PFSK-1 (cell line): ENCODE data around the gene OR51M1.

Experiments
- FOXP2 ChIP-seq: optimal IDR thresholded peaks from 2 replicates; pipeline ENCODE3; 2011; ENCODE audit warnings: borderline replicate concordance, control low read depth, inconsistent platforms; ENCODE audit not compliant: insufficient read depth; ENCODE audit errors: extremely low read length, extremely low read depth
- POLR2AphosphoS5 ChIP-seq: IDR thresholded peaks from 2 replicates; pipeline ENCODE4 v1.6.1; 2012; ENCODE audit warnings: low read depth, mild to moderate bottlenecking, control low read depth, low read length, moderate library complexity
- SIN3A ChIP-seq: IDR thresholded peaks from 2 replicates; pipeline ENCODE4 v1.6.1; 2012; ENCODE audit warnings: mild to moderate bottlenecking, low read length, moderate library complexity, borderline replicate concordance; ENCODE audit not compliant: insufficient read depth
- TAF1 ChIP-seq: IDR thresholded peaks from 2 replicates; pipeline ENCODE4 v1.6.1; 2012; ENCODE audit warnings: low read length, control low read depth, borderline replicate concordance; ENCODE audit not compliant: insufficient read depth
- TF ChIP-seq, protein P1 (sequence below), 2 experiments: IDR thresholded peaks; 2 replicates each; pipeline versions ENCODE4 v1.6.1 to v1.8.0; 2011 to 2012; ENCODE audit warnings: low read depth in 2 of 2, low read length in 2 of 2, control low read depth in 1 of 2, inconsistent platforms in 1 of 2, mild to moderate bottlenecking in 1 of 2, moderate library complexity in 1 of 2; ENCODE audit not compliant: insufficient read depth in 1 of 2

OR51M1 gene

DNA sequence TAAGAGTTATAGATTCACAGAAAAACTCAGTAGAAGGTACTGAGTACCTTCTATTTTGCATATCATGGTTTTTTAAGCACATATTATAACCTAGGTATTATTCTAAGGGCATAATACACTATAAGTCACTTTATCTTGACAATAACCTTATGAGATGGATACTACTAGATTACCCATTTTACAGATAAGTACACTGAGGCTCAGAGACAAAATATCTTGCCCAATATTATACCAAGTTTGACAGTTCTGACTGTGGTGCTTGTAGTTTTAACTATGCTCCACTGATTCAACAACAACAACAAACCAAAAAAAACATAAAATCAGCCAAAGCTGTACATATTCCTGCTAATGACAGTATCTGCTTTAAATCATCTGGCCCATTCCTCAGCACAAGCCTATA lies 10.5 kb downstream of the OR51M1 start:
- no peak for TF ChIP-seq TAF1
- no peak for TF ChIP-seq POLR2AphosphoS5
- TF ChIP-seq, protein P1, sequence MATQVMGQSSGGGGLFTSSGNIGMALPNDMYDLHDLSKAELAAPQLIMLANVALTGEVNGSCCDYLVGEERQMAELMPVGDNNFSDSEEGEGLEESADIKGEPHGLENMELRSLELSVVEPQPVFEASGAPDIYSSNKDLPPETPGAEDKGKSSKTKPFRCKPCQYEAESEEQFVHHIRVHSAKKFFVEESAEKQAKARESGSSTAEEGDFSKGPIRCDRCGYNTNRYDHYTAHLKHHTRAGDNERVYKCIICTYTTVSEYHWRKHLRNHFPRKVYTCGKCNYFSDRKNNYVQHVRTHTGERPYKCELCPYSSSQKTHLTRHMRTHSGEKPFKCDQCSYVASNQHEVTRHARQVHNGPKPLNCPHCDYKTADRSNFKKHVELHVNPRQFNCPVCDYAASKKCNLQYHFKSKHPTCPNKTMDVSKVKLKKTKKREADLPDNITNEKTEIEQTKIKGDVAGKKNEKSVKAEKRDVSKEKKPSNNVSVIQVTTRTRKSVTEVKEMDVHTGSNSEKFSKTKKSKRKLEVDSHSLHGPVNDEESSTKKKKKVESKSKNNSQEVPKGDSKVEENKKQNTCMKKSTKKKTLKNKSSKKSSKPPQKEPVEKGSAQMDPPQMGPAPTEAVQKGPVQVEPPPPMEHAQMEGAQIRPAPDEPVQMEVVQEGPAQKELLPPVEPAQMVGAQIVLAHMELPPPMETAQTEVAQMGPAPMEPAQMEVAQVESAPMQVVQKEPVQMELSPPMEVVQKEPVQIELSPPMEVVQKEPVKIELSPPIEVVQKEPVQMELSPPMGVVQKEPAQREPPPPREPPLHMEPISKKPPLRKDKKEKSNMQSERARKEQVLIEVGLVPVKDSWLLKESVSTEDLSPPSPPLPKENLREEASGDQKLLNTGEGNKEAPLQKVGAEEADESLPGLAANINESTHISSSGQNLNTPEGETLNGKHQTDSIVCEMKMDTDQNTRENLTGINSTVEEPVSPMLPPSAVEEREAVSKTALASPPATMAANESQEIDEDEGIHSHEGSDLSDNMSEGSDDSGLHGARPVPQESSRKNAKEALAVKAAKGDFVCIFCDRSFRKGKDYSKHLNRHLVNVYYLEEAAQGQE (IDR thresholded peaks at IDR 0.05; ENCODE audit: insufficient read depth in 1 of 2, low read depth in 2 of 2, low read length in 2 of 2) = no peak
- TF ChIP-seq SIN3A = no peak
- no peak for TF ChIP-seq FOXP2

DNA sequence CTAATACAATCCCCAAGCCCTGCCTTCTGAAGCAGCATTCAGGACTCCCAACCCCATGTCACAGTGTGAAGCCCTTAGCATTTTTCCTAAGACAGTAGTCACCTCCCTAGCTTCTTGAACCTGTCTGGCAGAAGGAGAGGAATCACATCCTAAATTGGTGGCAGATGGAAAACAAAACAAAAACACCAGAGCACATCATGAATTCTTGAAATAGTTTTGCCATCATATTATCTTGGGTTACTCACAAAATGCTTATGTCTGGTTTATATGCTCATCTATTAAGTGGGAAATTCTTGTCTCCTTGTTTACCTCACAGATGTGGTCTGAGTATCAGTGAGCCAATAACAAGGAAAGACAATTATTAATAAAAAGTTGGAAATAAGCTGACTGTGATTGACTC lies 15.3 kb downstream of the OR51M1 start:
- TF ChIP-seq POLR2AphosphoS5 = no peak
- TF ChIP-seq, protein P1 (IDR thresholded peaks at IDR 0.05; ENCODE audit: insufficient read depth in 1 of 2, low read depth in 2 of 2, low read length in 2 of 2) = no peak
- TF ChIP-seq TAF1 = no peak
- TF ChIP-seq FOXP2 = no peak
- TF ChIP-seq SIN3A = no peak

DNA sequence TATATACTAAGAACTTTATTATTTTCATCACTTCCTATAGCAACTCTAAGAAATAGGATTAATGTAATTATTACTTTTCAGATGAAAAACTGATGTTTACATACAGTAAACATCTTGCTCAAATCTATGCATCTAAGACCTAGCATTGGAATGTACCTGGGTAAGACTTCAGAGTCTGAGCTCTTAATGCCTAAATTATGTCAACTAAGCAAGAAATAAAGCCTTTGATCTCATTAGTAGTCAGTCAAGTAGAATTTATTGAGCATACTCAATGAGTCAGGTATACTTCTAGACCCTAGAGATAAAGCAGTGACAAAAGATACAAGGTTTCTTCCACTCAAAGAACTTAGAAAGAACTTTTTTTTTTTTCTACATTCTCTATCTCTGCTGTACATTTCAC lies 21.6 kb downstream of the OR51M1 start:
- TF ChIP-seq SIN3A (no peak), FOXP2 (no peak), POLR2AphosphoS5 (no peak)
- TF ChIP-seq, protein P1 (IDR thresholded peaks at IDR 0.05; ENCODE audit: insufficient read depth in 1 of 2, low read depth in 2 of 2, low read length in 2 of 2) = no peak

DNA sequence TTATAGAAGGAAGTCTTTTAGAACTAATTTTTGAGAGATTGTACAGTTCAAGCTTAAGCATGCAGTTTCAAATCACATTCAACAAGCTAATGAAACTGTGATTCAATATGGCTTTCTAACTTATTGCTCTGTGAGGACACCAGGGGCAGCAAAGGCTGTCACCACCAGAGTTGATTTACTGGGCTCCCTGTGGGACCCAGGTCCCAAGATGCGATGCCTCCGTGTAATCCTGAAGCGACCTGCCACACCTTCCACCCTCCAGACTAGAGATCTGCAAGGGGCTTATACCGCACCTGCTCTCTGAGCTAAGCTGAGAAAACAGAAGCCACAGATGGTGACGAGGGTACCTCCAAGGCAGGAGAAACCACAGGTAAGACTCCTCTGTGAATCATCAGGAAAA lies 37.4 kb downstream of the OR51M1 start:
- no peak for TF ChIP-seq SIN3A
- TF ChIP-seq POLR2AphosphoS5 = no peak
- TF ChIP-seq, protein P1 (IDR thresholded peaks at IDR 0.05; ENCODE audit: insufficient read depth in 1 of 2, low read depth in 2 of 2, low read length in 2 of 2) = no peak

DNA sequence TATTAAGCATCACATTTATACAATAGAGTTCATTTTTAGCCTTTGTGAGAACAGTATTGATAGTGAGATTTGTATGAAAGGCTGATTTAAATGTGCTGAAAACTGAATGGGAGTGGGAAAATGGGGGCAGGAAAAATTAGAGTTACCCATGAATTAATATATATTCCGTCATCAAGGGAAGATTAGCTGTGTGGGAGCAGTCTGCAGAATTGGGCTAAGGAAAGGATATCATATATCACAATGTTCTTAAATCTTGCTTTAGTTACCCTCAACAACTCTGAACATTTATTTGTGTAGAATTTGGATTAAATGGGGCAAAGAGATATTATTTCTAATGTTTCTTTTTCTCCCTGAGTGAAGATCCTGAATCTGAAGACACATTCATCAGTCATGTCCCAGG lies 38.2 kb downstream of the OR51M1 start, which contains the start of gene OR51Q1:
TSS of gene OR51Q1 (plus strand) at position 301 of the 400 bp plus-strand sequence. CDS start at position 391, 90 bp downstream.
- no peak for TF ChIP-seq SIN3A
- TF ChIP-seq, protein P1 (IDR thresholded peaks at IDR 0.05; ENCODE audit: insufficient read depth in 1 of 2, low read depth in 2 of 2, low read length in 2 of 2) = no peak
- no peak for TF ChIP-seq FOXP2
- TF ChIP-seq TAF1 = no peak
- TF ChIP-seq POLR2AphosphoS5 = no peak
